A549 (cell line): ENCODE results near the gene UMAD1.

Experiments
- CEBPB ChIP-seq, 2 experiments: fragments of >200 bp in 1 of 2; sonication (Bioruptor Twin) in 1 of 2; formaldehyde crosslinking in 1 of 2; IDR thresholded peaks; 2 replicates each; pipeline ENCODE4 v1.6.1; 2012 to 2016
- CHD4 ChIP-seq: fragments of 200-600 bp; sonication (generic); IDR thresholded peaks from 2 replicates; pipeline ENCODE4 v1.6.1; 2016; ENCODE audit warnings: antibody characterized with exemption, mild to moderate bottlenecking, borderline replicate concordance
- ESRRA ChIP-seq: fragments of 150-350 bp; IDR thresholded peaks from 2 replicates; pipeline ENCODE4 v1.6.1; 2014; ENCODE audit warnings: mild to moderate bottlenecking, low read length, borderline replicate concordance
- FOSB ChIP-seq: fragments of 250-450 bp; sonication (Bioruptor Pico); IDR thresholded peaks from 2 replicates; pipeline ENCODE4 v1.5.0; 2020; ENCODE audit warnings: mild to moderate bottlenecking, moderate library complexity
- HEYL ChIP-seq: fragments of 250-450 bp; sonication (Bioruptor Pico); IDR thresholded peaks from 2 replicates; pipeline ENCODE4 v1.8.0; 2021; ENCODE audit warnings: mild to moderate bottlenecking, moderate library complexity
- HOXA7 ChIP-seq: fragments of 250-450 bp; sonication (Bioruptor Pico); IDR thresholded peaks from 2 replicates; pipeline ENCODE4 v1.5.0; 2020; ENCODE audit warnings: mild to moderate bottlenecking, moderate library complexity

DNA sequence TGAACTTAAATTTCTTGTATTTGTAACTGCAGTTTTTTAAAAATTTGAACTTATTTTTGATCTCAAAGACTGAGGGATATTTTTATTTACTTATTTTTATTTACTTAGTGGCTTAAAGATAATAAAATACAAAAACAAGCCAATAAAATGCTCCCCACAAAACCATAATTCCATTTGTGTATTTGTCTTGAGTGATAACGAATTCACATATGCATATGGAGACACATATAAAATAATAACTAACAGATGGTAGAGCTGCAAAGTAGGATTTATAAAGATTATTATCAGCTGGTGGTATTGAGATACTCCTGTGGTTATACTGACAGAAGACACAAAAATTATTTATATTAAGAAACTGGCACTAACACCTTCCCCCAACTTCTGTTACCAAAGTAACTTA, 168.1 kb downstream of the UMAD1 start:
- TF ChIP-seq FOSB (no peak), HEYL (CRISPR knock-in tag) (no peak), HOXA7 (no peak), CHD4 (no peak), CEBPB (IDR thresholded peaks at IDR 0.05) (no peak), ESRRA (no peak)
